ENCODE results near the gene SLCO2A1. TPM values are rescaled to one million over a fixed set of nuclear protein-coding genes. Genes with fewer than 3 reads are reported as not detected.

SLCO2A1 gene
- total RNA-seq, 4 donors from 2014 or later = 8.4 to 68.5 (median 22.7) TPM

- no peak for TF ChIP-seq EP300 (IDR thresholded peaks at IDR 0.05; ENCODE audit: low read depth)
- TF ChIP-seq POLR2A (IDR thresholded peaks at IDR 0.05) = no peak
- TF ChIP-seq POLR2AphosphoS5 (IDR thresholded peaks at IDR 0.05) = no peak
- TF ChIP-seq CTCF (IDR thresholded peaks at IDR 0.05) = no peak
- 62 to 73% methylated on average over 4 of the region's 4 CpGs for WGBS, 2 donors (ENCODE audit: low coverage in 1 of 2)
- Histone ChIP-seq H3K4me3 (no peak overlapping the region), H3K9me3 (no peaks in the 10 kb centered on the region), H3K27me3 (no peaks in the 10 kb centered on the region), H3K4me1 (peaks cover 4 to 7% (median 6%) of the 10 kb centered on the region in 4 donors), H3K36me3 (no peaks in the 10 kb centered on the region), H3K27ac (no peak overlapping the region)
- DNase-seq = no peak
- intact Hi-C loops (cut with DNase I; ENCODE audit: low total_unique reads) (no loop called here), in situ Hi-C loops (cut with MboI; ENCODE audit: low pct_ligation_motif_present in 1 of 4, low pct_unique_long_range_greater_than_20kb in 1 of 4, low sequenced_read_pairs in 3 of 4) (loop anchor here in 2 of 4 donors (10.0 to 25.0 kb wide), 3 partner anchors 99 to 1187 kb away; partner anchors contain the start of gene TOPBP1 (in 1 of the 2))
These were observed 105.7 kb downstream of the SLCO2A1 start for GRCh38 chr3:133924041-133924440.

GRCh38 chr3:133921592-133921991, 108.1 kb downstream of the SLCO2A1 start:
- DNase-seq = no peak
- H3K9me3 ChIP-seq = no peaks in the 10 kb centered on the region
- 93 to 96% methylated on average over 1 of the region's 1 CpG for WGBS, 2 donors (ENCODE audit: low coverage in 1 of 2)
- in situ Hi-C loops (cut with MboI; ENCODE audit: low pct_ligation_motif_present in 1 of 4, low pct_unique_long_range_greater_than_20kb in 1 of 4, low sequenced_read_pairs in 3 of 4) = loop anchor here in 2 of 4 donors (10.0 to 25.0 kb wide), 3 partner anchors 97 to 1184 kb away; partner anchors contain the start of gene TOPBP1 (in 1 of the 2)
- H3K4me1 ChIP-seq = no peaks in the 10 kb centered on the region
- no peak overlapping the region for H3K27ac ChIP-seq
- H3K27me3 ChIP-seq = peaks cover 4% of the 10 kb centered on the region
- no peak overlapping the region for H3K4me3 ChIP-seq
- intact Hi-C loops (cut with DNase I; ENCODE audit: low total_unique reads) = no loop called here
- H3K36me3 ChIP-seq = peaks cover 0 to 3% (median 0%) of the 10 kb centered on the region in 4 donors
- TF ChIP-seq POLR2AphosphoS5 (IDR thresholded peaks at IDR 0.05) = no peak
- TF ChIP-seq EP300 (IDR thresholded peaks at IDR 0.05; ENCODE audit: low read depth) = no peak
- no peak for TF ChIP-seq CTCF (IDR thresholded peaks at IDR 0.05)
- TF ChIP-seq POLR2A (IDR thresholded peaks at IDR 0.05) = no peak

GRCh38 chr3:133917144-133917543, 112.6 kb downstream of the SLCO2A1 start:
- TF ChIP-seq POLR2A (IDR thresholded peaks at IDR 0.05) (no peak), POLR2AphosphoS5 (IDR thresholded peaks at IDR 0.05) (no peak), EP300 (IDR thresholded peaks at IDR 0.05; ENCODE audit: low read depth) (no peak), CTCF (IDR thresholded peaks at IDR 0.05) (no peak)
- Histone ChIP-seq H3K27me3 (peaks cover 16% of the 10 kb centered on the region), H3K36me3 (peaks cover 0 to 3% (median 0%) of the 10 kb centered on the region in 4 donors), H3K4me3 (no peak overlapping the region), H3K4me1 (no peaks in the 10 kb centered on the region), H3K27ac (no peak overlapping the region), H3K9me3 (no peaks in the 10 kb centered on the region)
- intact Hi-C loops (cut with DNase I; ENCODE audit: low total_unique reads) (no loop called here), in situ Hi-C loops (cut with MboI; ENCODE audit: low pct_ligation_motif_present in 1 of 4, low pct_unique_long_range_greater_than_20kb in 1 of 4, low sequenced_read_pairs in 3 of 4) (loop anchor here in 1 of 4 donors (25.0 kb wide), 1 partner anchor 1180 kb away; no protein-coding TSS in a partner anchor)
- no peak for DNase-seq

- Histone ChIP-seq H3K9me3 (no peaks in the 10 kb centered on the region), H3K36me3 (peaks cover 0 to 3% (median 0%) of the 10 kb centered on the region in 4 donors), H3K27me3 (peaks cover 16% of the 10 kb centered on the region), H3K4me3 (no peak overlapping the region), H3K27ac (no peak overlapping the region), H3K4me1 (no peaks in the 10 kb centered on the region)
- in situ Hi-C loops (cut with MboI; ENCODE audit: low pct_ligation_motif_present in 1 of 4, low pct_unique_long_range_greater_than_20kb in 1 of 4, low sequenced_read_pairs in 3 of 4) (loop anchor here in 1 of 4 donors (25.0 kb wide), 1 partner anchor 1179 kb away; no protein-coding TSS in a partner anchor), intact Hi-C loops (cut with DNase I; ENCODE audit: low total_unique reads) (no loop called here)
- TF ChIP-seq EP300 (IDR thresholded peaks at IDR 0.05; ENCODE audit: low read depth) = no peak
- TF ChIP-seq POLR2AphosphoS5 (IDR thresholded peaks at IDR 0.05) = no peak
- no peak for TF ChIP-seq CTCF (IDR thresholded peaks at IDR 0.05)
- TF ChIP-seq POLR2A (IDR thresholded peaks at IDR 0.05) = no peak
- DNase-seq = no peak
- WGBS, 2 donors (ENCODE audit: low coverage in 1 of 2) = 74 to 100% methylated on average over 1 to 10 of the region's 10 CpGs
These were observed 113.8 kb downstream of the SLCO2A1 start for GRCh38 chr3:133915685-133916658.
